ENCODE measurements around the gene CCDC87. TPM values are rescaled to one million over a fixed set of nuclear protein-coding genes. Genes with fewer than 3 reads are reported as not detected.

CCDC87 gene
- polyA plus RNA-seq, 1 experiment, result 0.15 TPM

- CTCF ChIA-PET, result interaction anchor here (0.6 kb wide), 1 partner anchor 14 kb away, joined by 3 read pairs; no protein-coding TSS in a partner anchor
- Histone ChIP-seq H3K36me3 (ENCODE audit: control insufficient read depth, insufficient read depth, low read length) (no peaks in the 10 kb centered on the region), H3K4me3 (ENCODE audit: low read depth, low read length) (peak within 1 kb of the TSS; percentile 96), H3K27me3 (ENCODE audit: control insufficient read depth, insufficient read depth, low read length) (no peaks in the 10 kb centered on the region)
- DNase-seq (ENCODE audit: low read depth), result peak; percentile 94
- POLR2A ChIA-PET, result interaction anchor here (0.6 to 1.5 kb wide), 4 partner anchors 12 to 423 kb away, joined by 3 to 8 read pairs (median 4); partner anchors contain the start of gene RBM4
- TF ChIP-seq CTCF (IDR thresholded peaks at IDR 0.05; ENCODE audit: insufficient read depth, low read depth, low read length), result no peak
These were observed 23.7 kb upstream of the CCDC87 start, which contains the start of gene RBM14 for GRCh38 chr11:66616379-66617154. Gene RBM14 (plus strand): TSS chr11:66616630. CDS start chr11:66616721, 91 bp downstream.

- TF ChIP-seq CTCF (IDR thresholded peaks at IDR 0.05; ENCODE audit: insufficient read depth, low read depth, low read length), result no peak
- H3K27me3 ChIP-seq (ENCODE audit: control insufficient read depth, insufficient read depth, low read length), result no peaks in the 10 kb centered on the region
- DNase-seq (ENCODE audit: low read depth), result no peak
- H3K36me3 ChIP-seq (ENCODE audit: control insufficient read depth, insufficient read depth, low read length), result no peaks in the 10 kb centered on the region
- ChIA-PET CTCF (interaction anchor here (1.0 kb wide), 1 partner anchor 361 kb away, joined by 3 read pairs; no protein-coding TSS in a partner anchor), POLR2A (no interaction called here)
- H3K4me3 ChIP-seq (ENCODE audit: low read depth, low read length), result no peak overlapping the region
These were observed 21.2 kb upstream of the CCDC87 start for GRCh38 chr11:66614073-66614472.

GRCh38 chr11:66612458-66612857 is 19.6 kb upstream of the CCDC87 start:
- TF ChIP-seq CTCF (IDR thresholded peaks at IDR 0.05; ENCODE audit: insufficient read depth, low read depth, low read length), result no peak
- Histone ChIP-seq H3K27me3 (ENCODE audit: control insufficient read depth, insufficient read depth, low read length) (no peaks in the 10 kb centered on the region), H3K36me3 (ENCODE audit: control insufficient read depth, insufficient read depth, low read length) (no peaks in the 10 kb centered on the region), H3K4me3 (ENCODE audit: low read depth, low read length) (no peak overlapping the region)
- ChIA-PET POLR2A (no interaction called here), CTCF (interaction anchor here (1.4 kb wide), 1 partner anchor 66 kb away, joined by 3 read pairs; no protein-coding TSS in a partner anchor)
- no peak for DNase-seq (ENCODE audit: low read depth)

- H3K36me3 ChIP-seq (ENCODE audit: control insufficient read depth, insufficient read depth, low read length), result peaks cover 10% of the 10 kb centered on the region
- H3K4me3 ChIP-seq (ENCODE audit: low read depth, low read length), result no peak overlapping the region
- H3K27me3 ChIP-seq (ENCODE audit: control insufficient read depth, insufficient read depth, low read length), result no peaks in the 10 kb centered on the region
- ChIA-PET POLR2A (no interaction called here), CTCF (no interaction called here)
- no peak for TF ChIP-seq CTCF (IDR thresholded peaks at IDR 0.05; ENCODE audit: insufficient read depth, low read depth, low read length)
- no peak for DNase-seq (ENCODE audit: low read depth)
These were observed 17.1 kb upstream of the CCDC87 start for GRCh38 chr11:66609721-66610617.

Measured in BJ (cell line).